Suprapubic skin (tissue), 4 donors: Measurements from ENCODE around the gene RAX2. TPM values are rescaled to one million over a fixed set of nuclear protein-coding genes. Genes with fewer than 3 reads are reported as not detected.

Source experiments
- DNase-seq, 2 donors: peaks; one replicate each; pipeline ENCODE4 v3.0.0-alpha.2; 2019; ENCODE audit warnings: low spot score in 2 of 2
- H3K27ac ChIP-seq: fragments of 200-600 bp; sonication (generic); one replicate; pipeline ENCODE4 v1.5.1; 2019
- H3K27me3 ChIP-seq: fragments of 200-600 bp; sonication (generic); one replicate; pipeline ENCODE4 v1.5.1; 2019
- H3K36me3 ChIP-seq: fragments of 200-600 bp; sonication (generic); one replicate; pipeline ENCODE4 v1.5.1; 2019
- H3K4me1 ChIP-seq: fragments of 200-600 bp; sonication (generic); one replicate; pipeline ENCODE4 v1.5.1; 2019
- H3K4me3 ChIP-seq: fragments of 200-600 bp; sonication (generic); one replicate; pipeline ENCODE4 v1.5.1; 2019; ENCODE audit warnings: mild to moderate bottlenecking
- H3K9me3 ChIP-seq: fragments of 200-600 bp; sonication (generic); one replicate; pipeline ENCODE4 v1.5.1; 2019
- EP300 ChIP-seq: sonication (generic); formaldehyde crosslinking; IDR thresholded peaks from one replicate; pipeline ENCODE4 v1.6.1; 2017; ENCODE audit warnings: antibody characterized with exemption
- POLR2A ChIP-seq, 2 donors: fragments of 450-650 bp; IDR thresholded peaks; one replicate each; pipeline ENCODE4 v1.6.1; 2017; ENCODE audit warnings: antibody characterized with exemption in 2 of 2, mild to moderate bottlenecking in 2 of 2, moderate library complexity in 2 of 2
- POLR2AphosphoS5 ChIP-seq, 3 donors: sonication (generic); formaldehyde crosslinking; IDR thresholded peaks; one replicate each; pipeline ENCODE4 v1.6.1; 2017; ENCODE audit warnings: antibody characterized with exemption in 3 of 3
- WGBS: methylation state at CpG from one replicate; pipeline ENCODE4 v1.1.5; 2018; 5-methylcytosine and 5-hydroxymethylcytosine counted together
- total RNA-seq, 4 donors: library from RNA; depleted of rRNA; stranded (reverse); fragments of >200 nt; gene quantifications; one replicate each; pipeline ENCODE4 v1.1.0, GENCODE V29; 2016
- TF ChIP-seq, protein P1 (sequence below), 2 donors: fragments of 200-600 bp in 1 of 2; fragments of 450-650 bp in 1 of 2; sonication (generic) in 1 of 2; IDR thresholded peaks; one replicate each; pipeline ENCODE4 v1.5.1; 2016 to 2019; ENCODE audit warnings: antibody characterized with exemption in 2 of 2, mild to moderate bottlenecking in 1 of 2, moderate library complexity in 1 of 2

Gene RAX2
- total RNA-seq, 4 donors from 2014 or later = not detected

DNA sequence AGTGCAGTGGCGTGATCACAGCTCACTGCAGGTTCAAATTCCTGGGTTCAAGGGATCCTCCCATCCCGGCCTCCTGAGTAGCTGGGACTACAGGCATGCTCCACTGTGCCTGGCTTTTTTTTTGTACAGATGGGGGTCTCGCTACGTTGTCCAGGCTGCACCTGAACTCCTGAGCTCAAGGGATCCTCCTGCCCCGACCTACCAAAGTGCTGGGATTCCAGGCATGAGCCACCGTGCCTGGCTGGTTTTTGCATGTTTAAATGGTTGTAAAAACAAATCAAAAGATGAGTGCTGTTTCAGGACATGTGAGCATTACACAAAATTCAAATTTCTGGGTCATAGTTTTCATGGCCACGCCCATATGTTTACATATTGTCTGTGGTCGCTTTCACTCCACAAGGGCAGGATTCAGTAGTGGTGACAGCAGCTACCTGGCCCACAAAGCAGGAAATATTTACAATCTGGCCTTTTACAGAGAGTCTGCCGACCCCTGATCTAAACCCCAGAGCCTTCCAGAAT lies 8.8 kb upstream of the RAX2 start:
- H3K9me3 ChIP-seq = peaks cover 22% of the 10 kb centered on the region
- TF ChIP-seq POLR2AphosphoS5 (IDR thresholded peaks at IDR 0.05) = no peak
- TF ChIP-seq EP300 = no peak
- TF ChIP-seq, protein P1, sequence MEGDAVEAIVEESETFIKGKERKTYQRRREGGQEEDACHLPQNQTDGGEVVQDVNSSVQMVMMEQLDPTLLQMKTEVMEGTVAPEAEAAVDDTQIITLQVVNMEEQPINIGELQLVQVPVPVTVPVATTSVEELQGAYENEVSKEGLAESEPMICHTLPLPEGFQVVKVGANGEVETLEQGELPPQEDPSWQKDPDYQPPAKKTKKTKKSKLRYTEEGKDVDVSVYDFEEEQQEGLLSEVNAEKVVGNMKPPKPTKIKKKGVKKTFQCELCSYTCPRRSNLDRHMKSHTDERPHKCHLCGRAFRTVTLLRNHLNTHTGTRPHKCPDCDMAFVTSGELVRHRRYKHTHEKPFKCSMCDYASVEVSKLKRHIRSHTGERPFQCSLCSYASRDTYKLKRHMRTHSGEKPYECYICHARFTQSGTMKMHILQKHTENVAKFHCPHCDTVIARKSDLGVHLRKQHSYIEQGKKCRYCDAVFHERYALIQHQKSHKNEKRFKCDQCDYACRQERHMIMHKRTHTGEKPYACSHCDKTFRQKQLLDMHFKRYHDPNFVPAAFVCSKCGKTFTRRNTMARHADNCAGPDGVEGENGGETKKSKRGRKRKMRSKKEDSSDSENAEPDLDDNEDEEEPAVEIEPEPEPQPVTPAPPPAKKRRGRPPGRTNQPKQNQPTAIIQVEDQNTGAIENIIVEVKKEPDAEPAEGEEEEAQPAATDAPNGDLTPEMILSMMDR (IDR thresholded peaks at IDR 0.05) = no peak
- TF ChIP-seq POLR2A (IDR thresholded peaks at IDR 0.05) = no peak
- peaks cover 39% of the 10 kb centered on the region for H3K27me3 ChIP-seq
- peaks cover 10% of the 10 kb centered on the region for H3K4me1 ChIP-seq
- no peak for DNase-seq
- H3K36me3 ChIP-seq = no peaks in the 10 kb centered on the region
- WGBS = 87% methylated on average over 9 of the region's 9 CpGs
- H3K4me3 ChIP-seq = no peak overlapping the region
- no peak overlapping the region for H3K27ac ChIP-seq

GRCh38 chr19:3778899-3779723 lies 7.1 kb upstream of the RAX2 start:
- WGBS = 80% methylated on average over 14 of the region's 44 CpGs
- no peak for DNase-seq

DNA sequence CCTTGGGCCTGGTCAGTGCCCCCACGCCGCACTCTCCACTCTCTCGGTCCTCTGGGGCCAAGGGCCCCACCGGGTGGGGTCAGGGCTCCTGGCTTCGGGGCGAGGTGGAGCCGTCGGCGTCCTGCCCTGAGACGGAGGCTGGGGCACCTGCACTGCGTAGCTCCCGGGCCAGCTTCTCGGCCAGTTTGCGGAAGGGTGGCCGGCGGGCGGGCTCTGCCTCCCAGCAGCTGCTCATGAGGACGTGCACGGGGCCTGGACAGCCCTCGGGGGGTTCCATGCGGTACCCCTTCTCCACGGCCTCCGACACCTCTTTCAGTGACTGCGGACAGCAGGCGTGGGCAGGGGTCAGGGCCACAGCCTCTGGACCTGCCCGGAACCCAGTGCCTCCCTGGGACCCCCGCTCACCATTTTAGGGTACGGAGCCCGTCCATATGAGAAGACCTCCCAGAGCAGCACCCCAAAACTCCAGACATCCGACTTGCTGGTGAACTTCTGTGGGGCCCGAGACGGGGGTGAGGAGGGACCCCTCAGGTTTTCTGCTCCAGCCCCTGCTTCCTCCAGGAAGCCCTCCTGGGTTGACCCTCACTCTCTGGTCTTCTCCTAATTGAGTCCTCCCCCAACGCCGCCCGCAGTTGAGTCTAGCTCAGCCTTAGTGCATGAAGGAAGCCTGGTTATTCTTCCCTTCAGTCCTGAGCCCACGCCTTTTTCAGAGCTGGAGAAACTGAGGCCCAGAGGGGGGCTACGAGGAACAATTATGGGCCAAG lies 6.3 kb upstream of the RAX2 start:
- H3K9me3 ChIP-seq = peaks cover 22% of the 10 kb centered on the region
- no peaks in the 10 kb centered on the region for H3K36me3 ChIP-seq
- H3K4me1 ChIP-seq = no peaks in the 10 kb centered on the region
- 87% methylated on average over 12 of the region's 37 CpGs for WGBS
- TF ChIP-seq EP300 = no peak
- H3K27me3 ChIP-seq = peaks cover 13% of the 10 kb centered on the region
- no peak overlapping the region for H3K27ac ChIP-seq
- no peak overlapping the region for H3K4me3 ChIP-seq
- no peak for DNase-seq

More at GRCh38 chr19:3778899-3779723, 7.1 kb upstream of the RAX2 start:
- H3K36me3 ChIP-seq = no peaks in the 10 kb centered on the region
- no peaks in the 10 kb centered on the region for H3K4me1 ChIP-seq
- no peak overlapping the region for H3K4me3 ChIP-seq
- peaks cover 22% of the 10 kb centered on the region for H3K9me3 ChIP-seq
- peaks cover 22% of the 10 kb centered on the region for H3K27me3 ChIP-seq
- TF ChIP-seq, protein P1 (IDR thresholded peaks at IDR 0.05) = no peak
- TF ChIP-seq POLR2AphosphoS5 (IDR thresholded peaks at IDR 0.05) (no peak), POLR2A (IDR thresholded peaks at IDR 0.05) (no peak), EP300 (no peak)
- no peak overlapping the region for H3K27ac ChIP-seq

DNA sequence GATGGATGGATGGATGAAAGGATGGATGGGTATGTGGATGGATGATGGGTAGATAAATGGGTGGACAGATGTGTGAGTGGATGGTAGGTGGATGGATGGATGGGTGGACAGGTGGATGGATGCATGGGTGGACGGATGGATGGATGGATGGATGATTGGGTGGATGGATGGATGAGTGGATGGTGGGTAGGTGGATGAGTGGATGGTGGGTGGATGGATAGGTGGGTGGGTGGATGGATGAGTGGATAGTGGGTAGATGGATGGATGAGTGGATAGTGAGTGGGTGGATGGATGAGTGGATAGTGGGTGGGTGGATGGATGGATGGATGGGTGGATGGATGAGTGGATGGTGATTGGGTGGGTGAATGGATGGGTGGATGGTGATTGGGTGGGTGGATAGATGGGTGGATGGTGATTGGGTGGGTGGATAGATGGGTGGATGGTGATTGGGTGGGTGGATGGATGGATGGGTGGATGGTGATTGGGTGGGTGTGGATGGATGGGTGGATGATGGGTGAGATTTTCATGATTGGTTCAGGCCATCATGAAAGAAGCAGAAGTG lies 4.5 kb upstream of the RAX2 start:
- peaks cover 3% of the 10 kb centered on the region for H3K27me3 ChIP-seq
- no peak for TF ChIP-seq POLR2AphosphoS5 (IDR thresholded peaks at IDR 0.05)
- TF ChIP-seq, protein P1 (IDR thresholded peaks at IDR 0.05) = no peak
- TF ChIP-seq EP300 = no peak
- no peak for TF ChIP-seq POLR2A (IDR thresholded peaks at IDR 0.05)
- DNase-seq = no peak
- H3K4me1 ChIP-seq = no peaks in the 10 kb centered on the region
- no peaks in the 10 kb centered on the region for H3K36me3 ChIP-seq
- 91% methylated on average over 1 of the region's 1 CpG for WGBS
- H3K27ac ChIP-seq = no peak overlapping the region
- peaks cover 9% of the 10 kb centered on the region for H3K9me3 ChIP-seq
- no peak overlapping the region for H3K4me3 ChIP-seq

- DNase-seq = no peak
- no CpG with 5 or more reads among the region's 5 CpGs for WGBS
- Histone ChIP-seq H3K9me3 (peaks cover 2% of the 10 kb centered on the region), H3K36me3 (no peaks in the 10 kb centered on the region), H3K27me3 (peaks cover 3% of the 10 kb centered on the region), H3K27ac (no peak overlapping the region), H3K4me3 (no peak overlapping the region), H3K4me1 (no peaks in the 10 kb centered on the region)
- TF ChIP-seq, protein P1 (IDR thresholded peaks at IDR 0.05) = no peak
- no peak for TF ChIP-seq EP300
- no peak for TF ChIP-seq POLR2A (IDR thresholded peaks at IDR 0.05)
- TF ChIP-seq POLR2AphosphoS5 (IDR thresholded peaks at IDR 0.05) = no peak
These were observed 3.8 kb upstream of the RAX2 start for GRCh38 chr19:3775831-3776230.
